Activated T-cell treated with anti-CD3 and anti-CD28 coated beads, Interleukin-2, amount 50 U/mL, for 4 hours (primary cell): ENCODE results near the gene RGS19. TPM values are rescaled to one million over a fixed set of nuclear protein-coding genes. Genes with fewer than 3 reads are reported as not detected.
"Not testable (repeated sequence)": the region's sequence is repeated elsewhere in the genome, so short reads cannot be mapped to it uniquely, and the experiment has no call there.

Experiments
- ATAC-seq, 2 donors: fragments of 200-7000 bp; cut with Tn5 transposase; one replicate each; pipeline ENCODE4 v1.10.0; 2021
- DNase-seq: peaks from one replicate; pipeline ENCODE4 v3.0.0-alpha.2; 2020
- H3K27me3 Mint-ChIP-seq: one replicate; pipeline ENCODE4 v1.8.0; 2021; ENCODE audit warnings: low read depth, mixed read lengths
- H3K36me3 Mint-ChIP-seq: one replicate; pipeline ENCODE4 v1.8.0; 2022; ENCODE audit warnings: mixed read lengths; ENCODE audit not compliant: insufficient read depth
- H3K4me1 Mint-ChIP-seq: one replicate; pipeline ENCODE4 v1.8.0; 2021; ENCODE audit warnings: low read depth, mixed read lengths
- H3K4me3 Mint-ChIP-seq: one replicate; pipeline ENCODE4 v1.8.0; 2021; ENCODE audit warnings: mild to moderate bottlenecking, moderate library complexity, mixed read lengths
- H3K9me3 Mint-ChIP-seq: one replicate; pipeline ENCODE4 v1.8.0; 2021; ENCODE audit warnings: mixed read lengths
- total RNA-seq, 3 donors: library from RNA; stranded (reverse); gene quantifications; one replicate each; pipeline ENCODE4 v1.2.1, GENCODE V29; 2021

RGS19 gene
- total RNA-seq, 3 donors from 2014 or later, result 41.7 to 49.0 (median 47.0) TPM

DNA sequence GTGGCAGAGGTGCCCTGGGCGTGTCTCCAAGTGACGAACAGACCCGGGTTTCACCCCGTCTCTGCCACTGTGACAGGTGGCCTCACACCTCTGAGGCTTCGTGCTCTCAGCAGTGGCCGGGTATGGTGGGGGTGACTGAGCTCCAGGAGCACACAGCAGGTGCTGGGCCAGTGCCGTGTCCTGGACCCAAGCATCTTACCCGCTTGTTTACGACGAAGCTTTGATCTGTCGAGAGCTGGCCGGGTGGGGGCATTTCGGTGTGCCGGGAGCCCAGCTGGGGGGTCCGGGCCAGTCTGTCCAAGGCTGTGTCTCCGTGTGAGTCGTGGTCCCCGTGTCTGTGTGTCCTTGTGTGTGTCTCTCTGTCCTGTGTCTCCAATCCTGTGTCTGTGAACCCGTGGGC, 12.0 kb upstream of the RGS19 start:
- Mint-ChIP-seq H3K36me3 (no peaks in the 10 kb centered on the region), H3K9me3 (peaks cover 4% of the 10 kb centered on the region), H3K27me3 (no peaks in the 10 kb centered on the region), H3K4me1 (peaks cover 1% of the 10 kb centered on the region), H3K4me3 (no peak overlapping the region)
- ATAC-seq, result no peak
- DNase-seq, result no peak

DNA sequence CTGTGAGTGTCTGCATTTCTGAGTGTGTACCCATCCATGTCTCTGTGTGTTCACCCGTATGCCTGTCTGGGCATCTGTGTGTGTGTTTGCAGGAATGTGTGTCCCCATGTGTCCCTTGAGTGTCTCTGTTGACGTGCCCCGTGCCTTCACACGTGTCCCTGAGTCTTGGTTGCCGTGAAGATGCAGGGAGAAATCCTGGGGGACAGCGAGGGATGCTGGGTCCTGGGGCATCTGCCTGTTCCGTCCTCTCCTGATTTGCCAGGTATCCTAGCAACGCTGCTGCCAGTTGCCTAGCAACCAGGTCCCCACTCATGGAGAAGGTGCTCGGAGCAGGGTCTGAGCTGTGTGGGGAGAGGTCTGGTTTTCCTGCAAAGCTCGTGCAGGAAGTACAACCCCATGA, 10.8 kb upstream of the RGS19 start:
- ATAC-seq (no peak), DNase-seq (no peak)
- Mint-ChIP-seq H3K4me3 (no peak overlapping the region), H3K27me3 (no peaks in the 10 kb centered on the region), H3K36me3 (no peaks in the 10 kb centered on the region), H3K4me1 (peaks cover 1% of the 10 kb centered on the region), H3K9me3 (peaks cover 4% of the 10 kb centered on the region)

DNA sequence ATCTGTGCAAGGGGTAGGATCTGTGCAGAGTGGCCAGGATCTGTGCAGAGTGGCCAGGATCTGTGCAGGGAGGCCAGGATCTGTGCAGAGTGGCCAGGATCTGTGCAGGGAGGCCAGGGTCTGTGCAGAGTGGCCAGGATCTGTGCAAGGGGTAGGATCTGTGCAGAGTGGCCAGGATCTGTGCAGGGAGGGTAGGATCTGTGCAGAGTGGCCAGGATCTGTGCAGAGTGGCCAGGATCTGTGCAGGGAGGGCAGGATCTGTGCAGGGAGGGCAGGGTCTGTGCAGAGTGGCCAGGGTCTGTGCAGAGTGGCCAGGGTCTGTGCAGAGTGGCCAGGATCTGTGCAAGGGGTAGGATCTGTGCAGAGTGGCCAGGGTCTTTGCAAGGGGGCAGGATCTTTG, 9.3 kb upstream of the RGS19 start:
- not testable (repeated sequence) for H3K9me3 Mint-ChIP-seq, H3K27me3 Mint-ChIP-seq, ATAC-seq, H3K36me3 Mint-ChIP-seq, DNase-seq, H3K4me1 Mint-ChIP-seq, H3K4me3 Mint-ChIP-seq

DNA sequence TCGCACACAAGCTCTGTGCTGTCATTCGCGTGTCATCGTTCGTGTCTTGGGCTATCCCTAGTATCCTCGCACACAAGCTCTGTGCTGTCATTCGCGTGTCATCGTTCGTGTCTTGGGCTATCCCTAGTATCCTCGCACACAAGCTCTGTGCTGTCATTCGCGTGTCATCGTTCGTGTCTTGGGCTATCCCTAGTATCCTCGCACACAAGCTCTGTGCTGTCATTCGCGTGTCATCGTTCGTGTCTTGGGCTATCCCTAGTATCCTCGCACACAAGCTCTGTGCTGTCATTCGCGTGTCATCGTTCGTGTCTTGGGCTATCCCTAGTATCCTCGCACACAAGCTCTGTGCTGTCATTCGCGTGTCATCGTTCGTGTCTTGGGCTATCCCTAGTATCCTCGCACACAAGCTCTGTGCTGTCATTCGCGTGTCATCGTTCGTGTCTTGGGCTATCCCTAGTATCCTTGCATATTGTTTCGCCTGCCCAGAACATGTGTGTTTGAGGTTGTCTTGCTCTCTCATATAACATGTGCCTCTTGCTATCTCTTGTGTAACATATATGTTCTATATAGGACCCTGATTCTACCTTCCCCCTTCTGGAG, 8.0 kb upstream of the RGS19 start:
- not testable (repeated sequence) for DNase-seq, H3K36me3 Mint-ChIP-seq, H3K27me3 Mint-ChIP-seq, H3K9me3 Mint-ChIP-seq, ATAC-seq, H3K4me3 Mint-ChIP-seq
- H3K4me1 Mint-ChIP-seq, result peaks cover 11% of the 10 kb centered on the region

DNA sequence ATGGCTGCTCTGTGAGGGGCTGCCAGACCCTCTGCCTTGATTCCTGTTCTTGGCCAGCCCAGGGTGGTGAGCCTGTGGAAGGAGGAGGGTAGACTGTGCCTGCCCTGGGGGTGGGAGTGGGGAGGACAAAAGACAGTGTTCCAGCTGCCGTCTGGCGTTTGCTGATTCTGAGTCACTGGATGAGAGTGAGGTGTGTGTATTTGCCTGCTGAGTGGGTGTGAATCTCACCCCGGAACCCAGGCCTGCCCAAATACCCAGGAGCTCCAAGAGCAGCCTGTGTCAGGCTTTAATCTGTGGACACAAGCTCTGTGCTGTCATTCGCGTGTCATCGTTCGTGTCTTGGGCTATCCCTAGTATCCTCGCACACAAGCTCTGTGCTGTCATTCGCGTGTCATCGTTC, 7.5 kb upstream of the RGS19 start:
- H3K9me3 Mint-ChIP-seq, result peaks cover 4% of the 10 kb centered on the region
- H3K27me3 Mint-ChIP-seq, result peaks cover 2% of the 10 kb centered on the region
- peaks cover 12% of the 10 kb centered on the region for H3K4me1 Mint-ChIP-seq
- no peak overlapping the region for H3K4me3 Mint-ChIP-seq
- no peak for ATAC-seq
- no peak for DNase-seq
- no peaks in the 10 kb centered on the region for H3K36me3 Mint-ChIP-seq

DNA sequence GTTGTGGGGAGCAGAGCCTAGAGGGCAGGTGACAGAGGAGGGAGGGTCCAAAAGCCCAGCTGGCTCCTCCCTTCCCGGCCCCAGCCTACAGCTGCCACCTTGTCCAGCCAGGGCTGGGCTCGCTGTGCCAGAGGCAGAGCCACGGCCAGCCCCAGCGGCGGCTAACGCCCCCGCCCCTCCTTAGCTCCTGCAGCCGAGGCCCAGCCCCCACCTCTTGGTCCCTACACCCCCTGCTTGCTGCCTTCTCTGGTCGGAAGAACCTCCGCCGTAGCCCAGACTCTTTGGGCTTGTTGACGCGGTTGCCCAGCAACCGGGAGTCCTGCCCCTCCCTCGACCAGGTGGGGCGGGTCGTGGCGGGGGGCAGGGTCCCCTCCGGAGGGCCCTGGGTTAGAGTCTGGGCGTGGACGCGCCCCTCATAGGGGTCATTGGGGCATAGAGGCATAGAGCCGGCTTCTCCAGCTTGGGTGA, 5.4 kb upstream of the RGS19 start:
- Mint-ChIP-seq H3K27me3 (peaks cover 2% of the 10 kb centered on the region), H3K4me3 (peak overlapping the region; percentile 73), H3K4me1 (peaks cover 19% of the 10 kb centered on the region), H3K36me3 (no peaks in the 10 kb centered on the region), H3K9me3 (peaks cover 4% of the 10 kb centered on the region)
- ATAC-seq, result no peak
- no peak for DNase-seq

DNA sequence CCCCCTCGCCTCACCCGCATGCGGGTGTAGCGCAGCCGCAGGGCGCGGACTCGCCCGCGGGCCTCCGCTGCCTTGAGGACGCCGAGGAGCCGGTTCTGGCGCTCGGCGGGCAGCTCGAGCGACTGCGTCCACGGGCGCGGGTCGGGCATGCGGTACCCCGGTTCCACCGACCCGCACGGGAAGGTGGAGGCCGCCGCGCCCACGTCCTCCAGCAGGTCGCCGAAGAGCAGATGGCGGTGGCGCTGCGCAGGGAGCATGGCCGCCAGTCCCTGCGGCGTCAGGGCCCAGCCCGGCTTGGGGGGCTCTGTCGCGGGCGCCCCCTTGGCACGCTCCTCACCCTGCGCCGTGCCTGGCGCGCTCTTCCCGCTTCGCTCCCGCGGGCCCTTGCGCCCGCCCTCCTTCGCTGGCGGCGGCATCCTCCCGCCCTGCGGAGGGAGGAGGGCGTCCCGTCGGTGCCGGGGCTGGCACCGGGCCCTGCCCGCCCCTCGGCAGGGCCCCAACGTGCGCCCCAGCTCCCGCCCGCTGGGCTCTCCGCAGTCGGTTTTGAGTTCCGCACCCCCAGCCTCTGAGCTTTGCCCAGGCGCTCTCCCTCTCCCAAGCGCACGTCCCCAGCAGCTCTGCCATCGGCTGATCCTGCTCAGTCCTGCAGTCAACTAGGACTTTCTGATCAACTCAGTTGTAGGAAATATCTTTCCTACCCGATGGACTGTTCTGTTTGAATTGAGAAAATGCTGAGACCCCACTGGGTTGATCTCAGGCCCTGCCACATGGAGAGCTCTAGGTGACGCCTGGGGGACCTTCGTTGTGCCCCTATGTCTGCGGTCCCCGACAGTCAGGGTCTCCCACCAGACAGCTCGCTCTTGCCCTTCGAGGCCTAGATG, 4.7 kb upstream of the RGS19 start, which contains the start of gene LKAAEAR1:
Gene LKAAEAR1, minus strand, starts transcription at position 595 of the 881 bp plus-strand sequence. Its CDS starts 179 bp downstream, at position 416.
- Mint-ChIP-seq H3K36me3 (no peaks in the 10 kb centered on the region), H3K27me3 (peaks cover 2% of the 10 kb centered on the region), H3K4me1 (peaks cover 20% of the 10 kb centered on the region), H3K9me3 (peaks cover 4% of the 10 kb centered on the region), H3K4me3 (peak within 1 kb of the TSS; percentile 75)
- DNase-seq, result no peak
- peak; percentile 4 to 11 for ATAC-seq

DNA sequence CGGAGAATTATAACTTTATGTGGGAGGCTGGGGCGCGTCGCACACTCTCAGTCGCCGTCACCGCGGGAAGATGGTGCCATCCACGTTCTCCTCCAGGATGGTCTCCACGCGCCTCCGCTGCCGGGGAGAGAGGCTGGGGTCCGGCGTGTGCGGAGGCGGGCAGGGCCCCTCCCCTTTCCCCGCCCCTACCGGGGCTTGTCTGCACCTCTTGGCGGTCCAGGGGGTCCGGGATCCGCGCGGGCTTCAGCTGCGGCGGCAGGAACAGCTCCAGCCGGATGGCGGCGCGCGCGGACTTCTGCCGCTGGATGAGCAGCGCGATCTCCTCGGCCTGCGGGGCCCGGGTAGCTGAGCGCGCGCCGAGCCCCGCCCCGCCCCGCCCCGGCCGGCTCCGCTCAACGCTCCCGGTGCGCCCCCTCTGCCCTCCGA, 4.1 kb upstream of the RGS19 start:
- H3K9me3 Mint-ChIP-seq, result peaks cover 4% of the 10 kb centered on the region
- peaks cover 26% of the 10 kb centered on the region for H3K4me1 Mint-ChIP-seq
- no peaks in the 10 kb centered on the region for H3K36me3 Mint-ChIP-seq

DNA sequence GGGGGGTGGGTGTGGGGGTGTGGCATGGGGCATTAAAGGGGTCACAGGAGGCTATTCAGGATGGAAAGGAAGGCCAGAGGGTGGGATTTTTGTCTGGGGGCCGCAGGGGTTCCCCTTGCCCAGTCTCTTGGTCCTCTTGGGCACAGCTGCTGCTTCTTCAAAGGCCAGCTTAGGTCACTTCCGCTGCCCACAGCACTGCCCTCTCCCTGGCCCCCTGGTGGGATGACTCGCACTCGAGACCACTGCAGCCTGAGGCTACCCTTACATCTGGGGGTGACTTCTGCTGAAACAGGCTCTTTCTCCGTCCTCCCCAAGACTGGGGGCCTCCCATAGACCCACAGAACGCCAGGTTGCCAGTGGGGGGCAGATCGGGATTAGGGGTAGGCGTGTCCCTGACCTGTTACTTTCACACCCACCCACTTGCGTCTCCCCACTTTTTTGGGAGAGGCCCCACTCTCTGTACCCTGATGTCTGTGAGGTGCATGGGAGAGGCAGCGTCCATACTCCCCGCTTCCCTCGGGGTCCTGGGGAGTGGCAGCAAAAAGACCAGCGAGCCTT, 3.6 kb upstream of the RGS19 start:
- ATAC-seq, result no peak
- peak overlapping the region; percentile 75 for H3K4me3 Mint-ChIP-seq
- DNase-seq, result no peak
- peaks cover 27% of the 10 kb centered on the region for H3K4me1 Mint-ChIP-seq
- H3K36me3 Mint-ChIP-seq, result no peaks in the 10 kb centered on the region
- no peaks in the 10 kb centered on the region for H3K9me3 Mint-ChIP-seq
- peaks cover 2% of the 10 kb centered on the region for H3K27me3 Mint-ChIP-seq

More for the DNA sequence above, 4.1 kb upstream of the RGS19 start:
- DNase-seq (peak; percentile 61), ATAC-seq (peak; percentile 62 to 63)
- Mint-ChIP-seq H3K4me3 (peak overlapping the region; percentile 75), H3K27me3 (peaks cover 2% of the 10 kb centered on the region)

DNA sequence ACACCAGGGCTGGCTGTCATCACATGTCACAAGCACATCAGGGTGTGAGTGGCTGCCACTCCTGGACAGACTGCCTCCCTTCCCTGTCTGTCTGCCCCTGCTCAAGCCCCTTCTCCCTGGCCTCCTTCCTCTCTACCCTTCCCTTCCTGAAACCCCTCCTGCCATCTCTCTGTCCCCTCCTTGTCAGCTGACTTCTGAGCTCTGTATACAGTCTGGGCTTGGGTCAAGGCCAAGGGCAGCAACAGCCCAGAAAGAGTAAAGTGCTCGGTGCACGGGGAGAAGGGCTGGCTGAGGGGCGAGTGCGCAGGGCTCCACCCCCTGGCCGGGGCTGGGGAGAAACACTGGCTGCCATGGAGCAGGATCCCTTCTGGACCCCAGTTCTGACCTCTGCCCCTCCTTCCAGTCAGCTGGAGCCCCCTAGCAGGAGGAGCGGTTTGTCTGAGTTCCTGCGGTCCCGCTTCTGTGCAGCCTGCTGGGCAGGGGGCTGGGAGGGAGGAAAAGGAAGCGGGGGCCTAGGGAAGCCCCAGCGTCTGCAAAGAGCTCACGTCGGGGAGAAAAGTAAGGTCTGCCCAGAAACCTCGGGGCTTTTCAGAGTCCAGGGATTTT, 2.9 kb upstream of the RGS19 start:
- no peaks in the 10 kb centered on the region for H3K36me3 Mint-ChIP-seq
- no peak for ATAC-seq
- H3K9me3 Mint-ChIP-seq, result no peaks in the 10 kb centered on the region
- H3K27me3 Mint-ChIP-seq, result peaks cover 2% of the 10 kb centered on the region
- H3K4me3 Mint-ChIP-seq, result peak overlapping the region; percentile 24
- peaks cover 34% of the 10 kb centered on the region for H3K4me1 Mint-ChIP-seq
- no peak for DNase-seq

DNA sequence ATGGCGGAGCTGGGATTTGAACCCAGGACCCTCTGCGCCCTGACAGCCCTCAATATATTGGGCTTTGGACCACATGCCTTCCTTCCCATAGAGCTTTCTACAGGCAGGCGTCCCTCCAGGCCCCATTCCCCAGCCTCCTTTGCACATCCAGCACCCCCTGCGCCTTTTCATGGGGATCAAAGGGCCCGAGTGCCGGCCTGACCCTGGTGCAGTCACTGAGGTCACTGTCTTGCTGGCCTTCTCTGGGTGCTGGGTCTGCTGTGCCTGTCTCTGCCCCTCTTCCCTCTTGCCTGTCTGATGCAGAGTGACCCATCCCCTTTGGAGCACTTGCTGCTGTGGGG, 2.3 kb upstream of the RGS19 start:
- peaks cover 38% of the 10 kb centered on the region for H3K4me1 Mint-ChIP-seq
- H3K27me3 Mint-ChIP-seq, result peaks cover 2% of the 10 kb centered on the region
- DNase-seq (no peak), ATAC-seq (no peak)
- H3K36me3 Mint-ChIP-seq, result no peaks in the 10 kb centered on the region
- no peaks in the 10 kb centered on the region for H3K9me3 Mint-ChIP-seq
- H3K4me3 Mint-ChIP-seq, result peak overlapping the region; percentile 24

DNA sequence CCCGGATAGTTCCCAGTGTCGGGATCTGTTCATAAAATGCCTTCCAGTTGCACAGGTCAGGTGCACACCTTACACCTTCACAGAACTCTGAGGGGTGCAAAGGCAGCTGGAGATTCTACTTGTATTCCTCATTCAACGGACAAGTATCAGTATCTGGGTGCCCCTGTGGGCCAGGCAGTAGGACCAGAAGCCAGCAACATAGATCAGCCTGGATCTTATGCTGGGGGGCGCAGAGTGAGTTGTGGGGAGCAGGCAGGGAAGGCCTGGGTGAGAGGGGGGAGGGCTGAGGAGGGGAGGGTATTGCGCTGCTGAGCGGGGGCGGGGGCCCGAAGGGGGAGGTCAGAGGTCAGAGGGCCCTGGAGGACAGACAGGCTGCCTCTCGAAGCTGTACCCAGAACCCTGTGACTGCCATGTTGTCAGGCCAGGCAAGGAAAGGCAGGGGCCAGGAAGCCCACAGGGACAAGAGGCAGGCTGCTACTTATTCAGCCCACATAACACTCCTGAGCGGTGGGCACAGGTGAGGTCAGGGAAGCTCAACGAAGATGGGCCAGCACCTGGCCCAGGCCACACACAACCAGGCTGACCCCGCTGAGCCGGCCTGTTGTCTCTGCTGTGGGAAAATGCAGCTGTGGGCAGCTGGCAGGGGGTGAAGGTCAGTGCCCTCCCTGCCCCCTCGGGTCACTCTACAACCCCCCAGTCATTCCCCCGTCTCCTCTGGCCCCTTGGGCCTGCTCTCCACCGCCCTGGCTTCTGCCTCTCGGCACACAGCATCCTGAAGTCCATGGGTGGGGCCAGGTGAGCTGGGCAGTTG, 1.7 kb upstream of the RGS19 start:
- Mint-ChIP-seq H3K4me1 (peaks cover 39% of the 10 kb centered on the region), H3K27me3 (peaks cover 2% of the 10 kb centered on the region)

DNA sequence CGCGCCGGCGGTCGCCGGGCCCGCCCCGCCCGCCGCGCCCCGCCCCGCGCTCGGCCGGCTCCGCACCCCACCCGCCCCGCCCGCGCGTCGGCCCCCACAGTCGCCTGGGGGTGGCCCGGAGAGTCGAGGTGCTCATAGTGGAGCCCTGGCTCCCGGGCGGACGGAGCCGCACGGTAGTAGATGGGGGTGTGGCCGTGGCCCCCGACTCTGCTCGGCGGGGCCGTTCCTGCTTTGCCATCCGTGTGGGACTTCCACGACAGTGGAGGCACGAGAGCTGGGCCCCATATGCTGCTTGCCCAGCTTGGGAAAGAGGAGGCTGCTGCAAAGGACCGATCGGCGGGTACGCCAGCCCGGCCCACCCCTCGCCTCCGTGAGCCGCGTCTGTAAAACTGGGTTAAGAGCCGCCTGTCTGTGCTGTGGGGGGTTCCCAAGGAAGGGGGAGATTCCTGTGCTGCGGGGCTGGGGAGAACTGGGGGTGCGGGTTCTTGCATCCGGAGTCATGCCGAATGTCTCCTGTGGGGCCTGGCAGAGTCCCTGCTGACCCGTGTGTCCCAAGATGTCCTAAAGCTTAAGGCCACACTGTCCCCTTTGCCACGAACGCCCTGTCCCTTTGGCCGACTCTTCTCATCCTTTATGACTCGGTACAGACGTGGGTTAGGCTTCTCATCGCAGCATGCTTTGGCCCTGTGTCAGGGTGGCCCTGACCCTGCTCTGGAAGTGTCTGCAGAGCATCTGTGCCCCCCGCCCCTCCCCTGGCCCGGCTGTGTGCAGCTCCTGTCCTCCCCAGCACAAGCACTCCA, 895 bp upstream of the RGS19 start, which contains the start of gene OPRL1:
Gene OPRL1, plus strand, starts transcription at position 70 of the 800 bp plus-strand sequence. CDS start 12,639 bp downstream, outside the sequence.
- Mint-ChIP-seq H3K27me3 (peaks cover 2% of the 10 kb centered on the region), H3K36me3 (no peaks in the 10 kb centered on the region), H3K9me3 (no peaks in the 10 kb centered on the region), H3K4me1 (peaks cover 39% of the 10 kb centered on the region), H3K4me3 (peak within 1 kb of the TSS; percentile 86)
- DNase-seq, result no peak
- peak; percentile 36 to 43 for ATAC-seq

More for the DNA sequence above, 1.7 kb upstream of the RGS19 start:
- Mint-ChIP-seq H3K4me3 (peak overlapping the region; percentile 76), H3K36me3 (no peaks in the 10 kb centered on the region), H3K9me3 (no peaks in the 10 kb centered on the region)
- DNase-seq, result no peak
- no peak for ATAC-seq
